GM12801 (cell line): ENCODE measurements around the gene NDUFA8.

Experiments
- CTCF ChIP-seq: IDR thresholded peaks from one replicate; pipeline ENCODE4 v1.5.1; 2011; ENCODE audit warnings: control low read depth; ENCODE audit not compliant: insufficient read length; ENCODE audit errors: extremely low read depth

Gene NDUFA8

GRCh38 chr9:122111413-122112085 lies 48.0 kb downstream of the NDUFA8 start:
- TF ChIP-seq CTCF = no peak

- TF ChIP-seq CTCF = no peak
Measured at GRCh38 chr9:122110100-122110833, 49.3 kb downstream of the NDUFA8 start.

GRCh38 chr9:122109035-122109813 lies 50.4 kb downstream of the NDUFA8 start:
- no peak for TF ChIP-seq CTCF

GRCh38 chr9:122107291-122107805 lies 52.2 kb downstream of the NDUFA8 start:
- no peak for TF ChIP-seq CTCF

GRCh38 chr9:122106576-122106975 lies 53.0 kb downstream of the NDUFA8 start:
- no peak for TF ChIP-seq CTCF

GRCh38 chr9:122103985-122104384 lies 55.6 kb downstream of the NDUFA8 start:
- no peak for TF ChIP-seq CTCF

- TF ChIP-seq CTCF = no peak
Measured at GRCh38 chr9:122102156-122102555, 57.4 kb downstream of the NDUFA8 start.
